Measurements from ENCODE around the gene RIMS4.

GRCh38 chr20:44723798-44724362, 86.5 kb downstream of the RIMS4 start:
- TF ChIP-seq CTCF (IDR thresholded peaks at IDR 0.05): no peak
- TF ChIP-seq POLR2A (IDR thresholded peaks at IDR 0.05): no peak
